Activated B cell treated with CpG ODN at 0.5 μM for 24 hours (primary cell): Measurements from ENCODE around the gene CCDC34. TPM values are rescaled to one million over a fixed set of nuclear protein-coding genes. Genes with fewer than 3 reads are reported as not detected.

Experiments
- ATAC-seq: fragments of 200-7000 bp; cut with Tn5 transposase; one replicate; pipeline ENCODE4 v1.10.0; 2021; ENCODE audit warnings: low read depth, mild to moderate bottlenecking, moderate library complexity
- CTCF ChIA-PET: fragments of 350-600 bp; sonication (Branson Sonifier 250); formaldehyde crosslinking; loops from one replicate; lab custom pipeline; 2021; ENCODE audit warnings: antibody characterized with exemption; lab: Charles Lee
- POLR2A ChIA-PET: fragments of 350-600 bp; sonication (Branson Sonifier 250); formaldehyde crosslinking; loops from one replicate; lab custom pipeline; 2021; ENCODE audit warnings: antibody characterized with exemption; lab: Charles Lee
- DNase-seq: peaks from one replicate; pipeline ENCODE4 v3.0.0; 2022
- H3K27ac Mint-ChIP-seq: one replicate; pipeline ENCODE4 v1.8.0; 2020; ENCODE audit warnings: mixed read lengths
- H3K27me3 Mint-ChIP-seq: one replicate; pipeline ENCODE4 v1.8.0; 2021; ENCODE audit warnings: mixed read lengths
- H3K36me3 Mint-ChIP-seq: one replicate; pipeline ENCODE4 v1.8.0; 2021; ENCODE audit warnings: low read depth, mixed read lengths
- H3K4me1 Mint-ChIP-seq: one replicate; pipeline ENCODE4 v1.8.0; 2021; ENCODE audit warnings: mixed read lengths
- H3K4me3 Mint-ChIP-seq: one replicate; pipeline ENCODE4 v1.8.0; 2020; ENCODE audit warnings: mild to moderate bottlenecking, mixed read lengths
- H3K9me3 Mint-ChIP-seq: one replicate; pipeline ENCODE4 v1.8.0; 2020; ENCODE audit warnings: mixed read lengths
- intact Hi-C: fragments of 100-400 bp; cut with micrococcal nuclease; formaldehyde crosslinking; loops from one replicate; pipeline ENCODE4 v1.15.1; 2024
- total RNA-seq: library from RNA; stranded (reverse); gene quantifications from 2 replicates; pipeline ENCODE4 v1.2.3, GENCODE V29; 2022
- TF ChIP-seq, protein P1 (sequence below): fragments of 200-600 bp; IDR thresholded peaks from one replicate; pipeline ENCODE4 v1.8.0; 2022; ENCODE audit warnings: antibody characterized with exemption, mild to moderate bottlenecking

The CCDC34 gene
- total RNA-seq, 1 donor from 2014 or later, result 3.7 TPM

DNA sequence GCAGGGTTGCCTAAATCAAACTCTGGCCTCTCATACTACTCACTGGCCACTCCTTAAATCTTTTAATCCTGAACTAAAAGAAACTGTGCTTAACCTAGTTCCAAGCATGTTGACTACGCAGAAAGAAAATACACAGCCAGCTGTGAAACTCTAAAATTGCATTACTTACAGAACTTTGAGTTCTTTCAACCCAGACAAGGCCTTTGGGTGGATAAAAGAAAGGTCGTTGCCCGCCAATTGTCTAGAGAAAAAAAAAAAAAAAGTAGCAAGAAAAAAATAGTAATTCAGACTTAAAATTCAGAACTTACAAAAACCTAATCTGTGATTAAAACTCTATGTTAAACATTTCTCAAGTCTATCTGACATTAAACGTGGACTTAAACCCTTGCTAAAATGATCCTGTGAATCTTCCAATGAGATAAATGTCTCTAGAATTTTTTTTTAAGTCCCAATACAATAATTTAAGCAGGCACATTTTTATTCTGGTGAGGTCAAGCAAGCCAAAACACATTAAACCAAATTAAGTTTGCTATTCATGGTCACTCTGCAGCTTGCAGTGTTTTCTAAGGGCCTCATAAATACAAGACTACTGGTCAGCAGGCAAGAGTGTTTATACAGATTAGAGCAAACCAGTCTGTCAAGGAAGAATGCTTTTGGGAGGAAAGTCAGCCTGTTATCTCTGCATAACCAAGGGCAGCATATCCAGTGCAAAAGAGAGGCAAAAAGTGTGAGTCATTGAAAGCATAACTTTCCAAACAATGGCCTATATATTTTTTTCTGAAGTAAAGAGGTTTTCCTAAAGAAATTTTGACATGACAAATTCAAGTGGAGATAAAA, 29.5 kb upstream of the CCDC34 start:
- ChIA-PET CTCF (no interaction called here), POLR2A (no interaction called here)
- H3K4me3 Mint-ChIP-seq, result no peak overlapping the region
- TF ChIP-seq, protein P1, sequence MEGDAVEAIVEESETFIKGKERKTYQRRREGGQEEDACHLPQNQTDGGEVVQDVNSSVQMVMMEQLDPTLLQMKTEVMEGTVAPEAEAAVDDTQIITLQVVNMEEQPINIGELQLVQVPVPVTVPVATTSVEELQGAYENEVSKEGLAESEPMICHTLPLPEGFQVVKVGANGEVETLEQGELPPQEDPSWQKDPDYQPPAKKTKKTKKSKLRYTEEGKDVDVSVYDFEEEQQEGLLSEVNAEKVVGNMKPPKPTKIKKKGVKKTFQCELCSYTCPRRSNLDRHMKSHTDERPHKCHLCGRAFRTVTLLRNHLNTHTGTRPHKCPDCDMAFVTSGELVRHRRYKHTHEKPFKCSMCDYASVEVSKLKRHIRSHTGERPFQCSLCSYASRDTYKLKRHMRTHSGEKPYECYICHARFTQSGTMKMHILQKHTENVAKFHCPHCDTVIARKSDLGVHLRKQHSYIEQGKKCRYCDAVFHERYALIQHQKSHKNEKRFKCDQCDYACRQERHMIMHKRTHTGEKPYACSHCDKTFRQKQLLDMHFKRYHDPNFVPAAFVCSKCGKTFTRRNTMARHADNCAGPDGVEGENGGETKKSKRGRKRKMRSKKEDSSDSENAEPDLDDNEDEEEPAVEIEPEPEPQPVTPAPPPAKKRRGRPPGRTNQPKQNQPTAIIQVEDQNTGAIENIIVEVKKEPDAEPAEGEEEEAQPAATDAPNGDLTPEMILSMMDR, result no peak
- H3K4me1 Mint-ChIP-seq, result no peaks in the 10 kb centered on the region
- ATAC-seq (no peak), DNase-seq (no peak)
- no peak overlapping the region for H3K27ac Mint-ChIP-seq
- no peaks in the 10 kb centered on the region for H3K27me3 Mint-ChIP-seq
- no peaks in the 10 kb centered on the region for H3K9me3 Mint-ChIP-seq
- intact Hi-C loops, result no loop called here
- peaks cover 1% of the 10 kb centered on the region for H3K36me3 Mint-ChIP-seq

DNA sequence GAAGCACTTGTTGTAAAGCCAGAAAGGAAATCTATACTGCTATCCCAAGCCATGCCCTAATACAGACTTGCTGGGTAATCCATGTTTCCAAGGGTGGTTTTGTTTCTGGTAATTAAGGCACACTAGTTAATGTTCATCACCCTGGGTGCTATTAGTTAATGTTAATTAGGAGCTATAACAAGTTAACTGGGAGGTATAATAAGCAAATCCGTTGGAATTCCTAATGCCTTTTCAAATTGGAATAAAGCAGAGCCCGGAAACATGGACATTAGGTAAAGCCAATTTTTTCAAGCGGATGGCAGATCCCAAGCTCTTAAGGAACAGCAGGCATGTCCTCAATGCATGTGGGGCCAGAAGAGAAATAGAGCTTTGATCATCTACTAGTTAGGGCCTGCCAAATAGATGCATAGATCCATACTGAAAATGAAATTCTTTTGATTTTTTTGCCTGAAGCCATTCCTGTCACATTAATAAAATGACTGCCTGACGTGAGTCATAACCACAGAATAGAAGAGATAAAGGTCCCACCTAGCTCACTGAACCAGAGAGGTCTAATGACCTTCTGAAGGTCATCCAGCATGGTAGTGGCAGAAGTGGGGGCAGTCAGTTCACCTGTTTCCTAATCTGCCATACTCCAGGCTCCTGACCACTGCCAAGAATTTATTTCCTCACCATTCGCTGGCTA, 28.5 kb upstream of the CCDC34 start:
- Mint-ChIP-seq H3K4me1 (no peaks in the 10 kb centered on the region), H3K4me3 (no peak overlapping the region), H3K36me3 (peaks cover 1% of the 10 kb centered on the region), H3K27ac (no peak overlapping the region), H3K27me3 (no peaks in the 10 kb centered on the region), H3K9me3 (no peaks in the 10 kb centered on the region)
- ATAC-seq (no peak), DNase-seq (no peak)
- ChIA-PET CTCF (no interaction called here), POLR2A (no interaction called here)
- TF ChIP-seq, protein P1, result no peak
- intact Hi-C loops, result no loop called here

DNA sequence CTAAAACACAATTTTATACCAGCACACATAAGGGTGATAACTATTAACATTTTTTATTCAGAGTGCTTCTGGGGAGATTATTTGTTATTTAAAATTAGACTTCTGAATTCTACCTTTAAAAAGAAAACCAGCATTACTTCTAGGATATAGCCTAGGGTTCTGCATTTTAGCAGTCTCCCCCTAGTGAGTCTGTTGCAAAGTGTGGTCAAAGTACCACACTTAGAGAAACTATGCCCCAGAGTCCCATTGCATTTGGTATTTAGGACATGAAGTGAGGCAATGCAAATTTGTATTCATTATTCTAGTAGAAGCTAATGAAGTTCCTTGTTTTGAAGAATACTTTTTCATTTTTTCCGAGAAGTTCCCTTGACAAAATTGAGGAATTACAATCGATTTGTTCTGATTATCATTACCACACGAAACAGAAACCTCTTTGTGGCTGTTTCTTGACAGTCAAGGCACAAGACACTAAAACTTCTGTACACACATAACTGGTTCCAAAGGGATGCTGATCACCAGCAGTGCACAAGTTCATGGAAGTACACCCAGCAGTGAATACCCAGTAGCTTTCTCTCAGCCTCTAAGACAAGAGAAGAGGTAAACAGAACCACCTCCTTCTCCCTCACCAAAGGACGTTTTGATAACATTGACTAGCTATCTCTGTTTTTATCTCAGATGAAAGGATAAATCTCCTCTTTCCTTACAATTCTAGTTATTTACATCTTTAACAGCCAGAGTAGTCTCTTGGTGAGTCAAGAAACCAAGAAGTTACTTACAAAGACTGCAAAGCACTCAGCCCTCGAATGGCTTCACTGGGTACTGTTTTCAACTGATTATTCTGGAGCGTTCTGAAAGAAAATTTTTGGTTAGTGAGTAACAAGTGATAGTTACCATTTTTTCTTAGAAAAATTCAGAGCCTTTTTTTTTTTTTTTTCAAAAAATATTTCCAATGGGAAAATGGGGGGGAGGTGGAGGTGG, 27.6 kb upstream of the CCDC34 start:
- intact Hi-C loops, result no loop called here
- ChIA-PET CTCF (no interaction called here), POLR2A (no interaction called here)
- H3K4me1 Mint-ChIP-seq, result no peaks in the 10 kb centered on the region
- no peaks in the 10 kb centered on the region for H3K27me3 Mint-ChIP-seq
- ATAC-seq, result no peak
- no peak overlapping the region for H3K4me3 Mint-ChIP-seq
- TF ChIP-seq, protein P1, result no peak
- H3K36me3 Mint-ChIP-seq, result peaks cover 1% of the 10 kb centered on the region
- no peaks in the 10 kb centered on the region for H3K9me3 Mint-ChIP-seq
- DNase-seq, result no peak
- no peak overlapping the region for H3K27ac Mint-ChIP-seq

DNA sequence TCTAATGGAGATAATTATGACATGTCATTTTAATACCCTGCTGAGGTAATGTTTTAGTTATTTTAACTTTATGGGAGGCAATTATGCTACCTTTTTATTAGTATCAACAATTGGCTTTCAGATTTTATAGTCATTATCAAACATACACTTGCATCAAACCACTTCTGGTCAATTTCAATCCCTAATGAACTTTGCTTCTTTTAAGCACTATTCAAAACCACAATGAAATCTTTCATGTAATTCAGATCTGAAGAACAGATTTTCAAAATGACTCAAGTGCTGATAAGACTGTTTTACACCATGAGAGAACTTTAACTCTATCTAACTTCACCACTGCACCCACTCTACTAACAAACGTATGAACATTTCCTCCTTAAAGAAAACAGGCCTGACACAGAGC, 25.9 kb upstream of the CCDC34 start:
- H3K4me1 Mint-ChIP-seq, result no peaks in the 10 kb centered on the region
- ATAC-seq, result no peak
- H3K4me3 Mint-ChIP-seq, result no peak overlapping the region
- intact Hi-C loops, result no loop called here
- no peak for DNase-seq
- no peaks in the 10 kb centered on the region for H3K9me3 Mint-ChIP-seq
- TF ChIP-seq, protein P1, result no peak
- ChIA-PET CTCF (no interaction called here), POLR2A (no interaction called here)
- H3K36me3 Mint-ChIP-seq, result peaks cover 8% of the 10 kb centered on the region
- H3K27me3 Mint-ChIP-seq, result no peaks in the 10 kb centered on the region
- H3K27ac Mint-ChIP-seq, result no peak overlapping the region
